ENCODE data around the gene KCNC4. TPM values are rescaled to one million over a fixed set of nuclear protein-coding genes. Genes with fewer than 3 reads are reported as not detected.
A peak's percentile ranks its signal among the peaks of the same experiment; 100 is the strongest.

KCNC4 gene
- total and polyA plus RNA-seq, 2 of the 13 experiments (the other 11 are each of a cell fraction or from before 2014, with no cell fraction given): 0.24 to 0.66 TPM

- TF ChIP-seq, protein P1, sequence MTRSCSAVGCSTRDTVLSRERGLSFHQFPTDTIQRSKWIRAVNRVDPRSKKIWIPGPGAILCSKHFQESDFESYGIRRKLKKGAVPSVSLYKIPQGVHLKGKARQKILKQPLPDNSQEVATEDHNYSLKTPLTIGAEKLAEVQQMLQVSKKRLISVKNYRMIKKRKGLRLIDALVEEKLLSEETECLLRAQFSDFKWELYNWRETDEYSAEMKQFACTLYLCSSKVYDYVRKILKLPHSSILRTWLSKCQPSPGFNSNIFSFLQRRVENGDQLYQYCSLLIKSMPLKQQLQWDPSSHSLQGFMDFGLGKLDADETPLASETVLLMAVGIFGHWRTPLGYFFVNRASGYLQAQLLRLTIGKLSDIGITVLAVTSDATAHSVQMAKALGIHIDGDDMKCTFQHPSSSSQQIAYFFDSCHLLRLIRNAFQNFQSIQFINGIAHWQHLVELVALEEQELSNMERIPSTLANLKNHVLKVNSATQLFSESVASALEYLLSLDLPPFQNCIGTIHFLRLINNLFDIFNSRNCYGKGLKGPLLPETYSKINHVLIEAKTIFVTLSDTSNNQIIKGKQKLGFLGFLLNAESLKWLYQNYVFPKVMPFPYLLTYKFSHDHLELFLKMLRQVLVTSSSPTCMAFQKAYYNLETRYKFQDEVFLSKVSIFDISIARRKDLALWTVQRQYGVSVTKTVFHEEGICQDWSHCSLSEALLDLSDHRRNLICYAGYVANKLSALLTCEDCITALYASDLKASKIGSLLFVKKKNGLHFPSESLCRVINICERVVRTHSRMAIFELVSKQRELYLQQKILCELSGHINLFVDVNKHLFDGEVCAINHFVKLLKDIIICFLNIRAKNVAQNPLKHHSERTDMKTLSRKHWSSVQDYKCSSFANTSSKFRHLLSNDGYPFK (CRISPR knock-in tag; IDR thresholded peaks at IDR 0.05; ENCODE audit: borderline replicate concordance): 0 out of 2 replicates have a peak, but pooled peaks have one; percentile 43
- no peak for TF ChIP-seq HOMEZ (CRISPR knock-in tag; IDR thresholded peaks at IDR 0.05; ENCODE audit: low read depth)
- no peak for TF ChIP-seq THAP8 (CRISPR knock-in tag; IDR thresholded peaks at IDR 0.05; ENCODE audit: borderline replicate concordance)
- TF ChIP-seq ZSCAN21 (CRISPR knock-in tag; IDR thresholded peaks at IDR 0.05; ENCODE audit: borderline replicate concordance): peak; percentile 49; the same call in 1 of the 2 replicates
- TF ChIP-seq, protein P2, sequence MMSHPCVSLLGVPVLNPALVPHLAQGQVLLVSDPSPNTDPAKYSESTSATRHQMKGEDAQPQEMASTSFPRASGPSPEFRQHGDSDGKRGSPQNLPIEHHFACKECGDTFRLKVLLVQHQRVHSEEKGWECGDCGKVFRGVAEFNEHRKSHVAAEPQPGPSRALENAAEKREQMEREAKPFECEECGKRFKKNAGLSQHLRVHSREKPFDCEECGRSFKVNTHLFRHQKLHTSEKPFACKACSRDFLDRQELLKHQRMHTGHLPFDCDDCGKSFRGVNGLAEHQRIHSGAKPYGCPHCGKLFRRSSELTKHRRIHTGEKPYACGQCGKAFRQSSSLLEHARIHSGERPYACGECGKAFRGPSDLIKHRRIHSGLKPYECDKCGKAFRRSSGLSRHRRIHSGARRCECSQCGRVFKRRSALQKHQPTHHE (CRISPR knock-in tag; IDR thresholded peaks at IDR 0.05; ENCODE audit: borderline replicate concordance): no peak
- TF ChIP-seq KLF11 (CRISPR knock-in tag; IDR thresholded peaks at IDR 0.05): no peak
- no peak for TF ChIP-seq ZNF713 (CRISPR knock-in tag; IDR thresholded peaks at IDR 0.05)
- TF ChIP-seq ZNF430 (CRISPR knock-in tag; IDR thresholded peaks at IDR 0.05): 0 out of 2 replicates have a peak, but pooled peaks have one; percentile 34
- TF ChIP-seq KLF15 (CRISPR knock-in tag; IDR thresholded peaks at IDR 0.05; ENCODE audit: borderline replicate concordance): no peak
- TF ChIP-seq ZSCAN20 (CRISPR knock-in tag; IDR thresholded peaks at IDR 0.05; ENCODE audit: borderline replicate concordance): no peak
- TF ChIP-seq MYPOP (CRISPR knock-in tag; IDR thresholded peaks at IDR 0.05): peak; percentile 44; the same call in 1 of the 2 replicates
- TF ChIP-seq MBD4 (IDR thresholded peaks at IDR 0.05; ENCODE audit: borderline replicate concordance, low read length): no peak
- no peak for TF ChIP-seq ZNF775 (CRISPR knock-in tag; IDR thresholded peaks at IDR 0.05; ENCODE audit: borderline replicate concordance)
- TF ChIP-seq AGO1 (IDR thresholded peaks at IDR 0.05; ENCODE audit: low read depth, low read length, poor library complexity, severe bottlenecking): peak; percentile 14
- no peak for TF ChIP-seq ZNF563 (CRISPR knock-in tag; IDR thresholded peaks at IDR 0.05)
Observed at GRCh38 chr1:110210604-110211495, 736 bp downstream of the KCNC4 start (continued).
